ENCODE data around the gene MYLK.

- TF ChIP-seq CTCF (IDR thresholded peaks at IDR 0.05) (no peak), EZH2 (IDR thresholded peaks at IDR 0.05; ENCODE audit: borderline replicate concordance, insufficient read depth, low read depth, low read length, poor library complexity, severe bottlenecking) (no peak)
These were observed 225.8 kb downstream of the MYLK start for GRCh38 chr3:123658118-123658851.

Measured in B cell (primary cell).